Astrocyte (in vitro differentiated cells and primary cell): ENCODE data around the gene TMEM221.

ENCODE experiments used
- EZH2 ChIP-seq: IDR thresholded peaks from 2 replicates; pipeline ENCODE4 v1.6.1; 2012; ENCODE audit warnings: mild to moderate bottlenecking, low read length, inconsistent platforms; ENCODE audit not compliant: insufficient read depth
- TF ChIP-seq, protein P1 (sequence below): IDR thresholded peaks from 2 replicates; pipeline ENCODE4 v1.5.1; 2011; ENCODE audit warnings: low read depth, mild to moderate bottlenecking, inconsistent platforms, low read length, moderate library complexity; ENCODE audit not compliant: insufficient read depth

DNA sequence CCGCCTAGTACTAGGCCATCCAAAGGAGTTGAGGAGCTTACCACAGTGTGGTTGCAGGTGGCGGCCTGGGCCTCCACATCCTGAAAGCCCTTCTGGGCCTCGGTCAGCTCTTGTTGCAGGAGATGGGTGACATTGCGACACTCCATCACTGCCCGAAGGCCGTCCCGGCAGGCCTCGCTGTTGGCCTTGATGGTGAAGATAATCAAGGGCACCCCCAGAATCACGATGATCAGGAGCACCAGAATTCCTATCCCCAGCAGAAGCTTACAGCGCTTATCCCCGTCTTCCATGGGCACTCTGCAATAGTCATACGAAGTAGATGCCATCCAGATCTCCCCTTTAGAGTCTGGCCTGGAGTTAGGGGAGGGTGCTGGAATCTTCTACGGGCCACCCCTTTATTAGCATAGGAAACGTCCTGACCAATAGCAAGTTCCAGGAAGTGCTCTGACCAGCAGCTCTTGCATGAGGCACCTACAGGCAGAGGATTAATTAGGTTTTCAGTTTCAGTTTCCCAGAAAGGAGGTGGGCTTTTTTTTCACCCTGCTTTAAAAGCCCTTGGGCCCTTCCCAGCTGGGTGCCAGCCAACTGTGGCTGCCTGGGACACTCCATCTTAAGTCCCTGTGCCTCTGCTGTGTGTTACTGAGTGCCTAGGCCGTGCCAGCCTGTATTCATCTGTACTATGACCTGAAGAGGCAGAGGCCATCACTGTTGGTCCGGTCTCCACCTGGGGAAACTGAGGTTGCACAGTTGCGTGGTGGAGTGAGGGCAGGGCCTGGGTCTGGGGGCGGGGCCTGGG, 43.0 kb downstream of the TMEM221 start, which contains the start of gene BST2:
- TF ChIP-seq, protein P1, sequence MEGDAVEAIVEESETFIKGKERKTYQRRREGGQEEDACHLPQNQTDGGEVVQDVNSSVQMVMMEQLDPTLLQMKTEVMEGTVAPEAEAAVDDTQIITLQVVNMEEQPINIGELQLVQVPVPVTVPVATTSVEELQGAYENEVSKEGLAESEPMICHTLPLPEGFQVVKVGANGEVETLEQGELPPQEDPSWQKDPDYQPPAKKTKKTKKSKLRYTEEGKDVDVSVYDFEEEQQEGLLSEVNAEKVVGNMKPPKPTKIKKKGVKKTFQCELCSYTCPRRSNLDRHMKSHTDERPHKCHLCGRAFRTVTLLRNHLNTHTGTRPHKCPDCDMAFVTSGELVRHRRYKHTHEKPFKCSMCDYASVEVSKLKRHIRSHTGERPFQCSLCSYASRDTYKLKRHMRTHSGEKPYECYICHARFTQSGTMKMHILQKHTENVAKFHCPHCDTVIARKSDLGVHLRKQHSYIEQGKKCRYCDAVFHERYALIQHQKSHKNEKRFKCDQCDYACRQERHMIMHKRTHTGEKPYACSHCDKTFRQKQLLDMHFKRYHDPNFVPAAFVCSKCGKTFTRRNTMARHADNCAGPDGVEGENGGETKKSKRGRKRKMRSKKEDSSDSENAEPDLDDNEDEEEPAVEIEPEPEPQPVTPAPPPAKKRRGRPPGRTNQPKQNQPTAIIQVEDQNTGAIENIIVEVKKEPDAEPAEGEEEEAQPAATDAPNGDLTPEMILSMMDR: no peak
- no peak for TF ChIP-seq EZH2
